NB4 (cell line): ENCODE results near the gene CLK1.
"Not testable (repeated sequence)": the region's sequence is repeated elsewhere in the genome, so short reads cannot be mapped to it uniquely, and the experiment has no call there.

ENCODE experiments used
- DNase-seq: peaks from one replicate; pipeline ENCODE4 v3.0.0; 2010; ENCODE audit warnings: low read depth
- H3K4me3 ChIP-seq: one replicate; pipeline ENCODE4 v1.5.1; 2011; ENCODE audit warnings: mild to moderate bottlenecking, low read depth, low read length, moderate library complexity
- MYC ChIP-seq: IDR thresholded peaks from 2 replicates; pipeline ENCODE4 v1.6.1; 2011; ENCODE audit warnings: low read depth, low read length
- POLR2A ChIP-seq: IDR thresholded peaks from 2 replicates; pipeline ENCODE4 v1.6.1; 2011; ENCODE audit warnings: mild to moderate bottlenecking; ENCODE audit not compliant: insufficient read length; ENCODE audit errors: extremely low read depth
- TF ChIP-seq, protein P1 (sequence below): IDR thresholded peaks from 2 replicates; pipeline ENCODE4 v1.6.1; 2011; ENCODE audit warnings: low read depth, low read length
- TF ChIP-seq, protein P2 (sequence below): IDR thresholded peaks from one replicate; pipeline ENCODE4 v1.5.1; 2012; ENCODE audit warnings: low read depth, low read length

Gene CLK1

GRCh38 chr2:200829258-200829655, 35.2 kb downstream of the CLK1 start:
- no peak overlapping the region for H3K4me3 ChIP-seq
- TF ChIP-seq, protein P1, sequence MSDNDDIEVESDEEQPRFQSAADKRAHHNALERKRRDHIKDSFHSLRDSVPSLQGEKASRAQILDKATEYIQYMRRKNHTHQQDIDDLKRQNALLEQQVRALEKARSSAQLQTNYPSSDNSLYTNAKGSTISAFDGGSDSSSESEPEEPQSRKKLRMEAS = no peak
- no peak for DNase-seq

DNA sequence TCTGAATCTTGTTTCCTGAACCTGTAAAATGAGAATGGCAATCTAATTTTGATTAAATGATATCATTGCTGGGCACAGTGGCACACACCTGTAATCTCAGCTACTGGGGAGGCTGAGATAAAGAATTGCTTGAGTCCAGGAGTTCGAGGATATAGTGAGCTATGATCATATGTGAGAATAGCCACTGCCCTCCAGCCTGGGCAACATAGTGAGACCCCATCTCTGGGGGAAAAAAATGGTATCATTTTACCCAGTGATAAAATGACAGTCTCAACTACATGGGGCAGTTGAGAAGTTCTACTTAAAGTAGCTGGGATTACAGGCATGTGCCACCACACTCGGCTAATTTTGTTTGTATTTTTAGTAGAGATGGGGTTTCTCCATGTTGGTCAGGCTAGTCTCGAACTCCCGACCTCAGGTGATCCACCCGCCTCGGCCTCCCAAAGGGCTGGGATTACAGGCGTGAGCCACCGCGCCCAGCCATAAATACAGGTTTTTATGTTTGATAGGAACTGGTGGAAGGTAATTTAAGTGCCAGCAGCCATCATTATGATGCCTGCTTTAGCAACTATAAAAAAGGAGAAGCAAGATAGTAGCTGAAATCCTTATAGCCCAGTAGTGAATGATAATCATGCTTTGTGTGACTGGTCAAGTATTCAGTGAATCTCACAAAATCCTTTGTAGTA, 35.7 kb downstream of the CLK1 start:
- no peak overlapping the region for H3K4me3 ChIP-seq
- no peak for DNase-seq
- TF ChIP-seq MYC = no peak
- TF ChIP-seq, protein P1 = no peak
- no peak for TF ChIP-seq POLR2A
- TF ChIP-seq, protein P2, sequence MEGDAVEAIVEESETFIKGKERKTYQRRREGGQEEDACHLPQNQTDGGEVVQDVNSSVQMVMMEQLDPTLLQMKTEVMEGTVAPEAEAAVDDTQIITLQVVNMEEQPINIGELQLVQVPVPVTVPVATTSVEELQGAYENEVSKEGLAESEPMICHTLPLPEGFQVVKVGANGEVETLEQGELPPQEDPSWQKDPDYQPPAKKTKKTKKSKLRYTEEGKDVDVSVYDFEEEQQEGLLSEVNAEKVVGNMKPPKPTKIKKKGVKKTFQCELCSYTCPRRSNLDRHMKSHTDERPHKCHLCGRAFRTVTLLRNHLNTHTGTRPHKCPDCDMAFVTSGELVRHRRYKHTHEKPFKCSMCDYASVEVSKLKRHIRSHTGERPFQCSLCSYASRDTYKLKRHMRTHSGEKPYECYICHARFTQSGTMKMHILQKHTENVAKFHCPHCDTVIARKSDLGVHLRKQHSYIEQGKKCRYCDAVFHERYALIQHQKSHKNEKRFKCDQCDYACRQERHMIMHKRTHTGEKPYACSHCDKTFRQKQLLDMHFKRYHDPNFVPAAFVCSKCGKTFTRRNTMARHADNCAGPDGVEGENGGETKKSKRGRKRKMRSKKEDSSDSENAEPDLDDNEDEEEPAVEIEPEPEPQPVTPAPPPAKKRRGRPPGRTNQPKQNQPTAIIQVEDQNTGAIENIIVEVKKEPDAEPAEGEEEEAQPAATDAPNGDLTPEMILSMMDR = no peak

- H3K4me3 ChIP-seq = no peak overlapping the region
- TF ChIP-seq, protein P1 = no peak
- TF ChIP-seq POLR2A (no peak), MYC (no peak)
- TF ChIP-seq, protein P2 = no peak
- DNase-seq = no peak
Measured at GRCh38 chr2:200828104-200828503, 36.4 kb downstream of the CLK1 start.

GRCh38 chr2:200821686-200822245, 42.7 kb downstream of the CLK1 start:
- DNase-seq = no peak
- H3K4me3 ChIP-seq = no peak overlapping the region
- TF ChIP-seq, protein P2 = no peak
- no peak for TF ChIP-seq MYC
- no peak for TF ChIP-seq POLR2A
- TF ChIP-seq, protein P1 = no peak

GRCh38 chr2:200820573-200821234, 43.8 kb downstream of the CLK1 start:
- H3K4me3 ChIP-seq = no peak overlapping the region
- TF ChIP-seq, protein P2 = no peak
- TF ChIP-seq, protein P1 = no peak
- TF ChIP-seq MYC = no peak
- TF ChIP-seq POLR2A = no peak
- no peak for DNase-seq

- H3K4me3 ChIP-seq, DNase-seq: not testable (repeated sequence)
Measured at GRCh38 chr2:200818732-200819131, 45.7 kb downstream of the CLK1 start.
